IMR-90 (cell line): ENCODE data around the gene DCDC1. TPM values are rescaled to one million over a fixed set of nuclear protein-coding genes. Genes with fewer than 3 reads are reported as not detected.

Source experiments
- ATAC-seq: fragments of 200-7000 bp; cut with Tn5 transposase; 2 replicates; pipeline ENCODE4 v1.9.1; 2020; ENCODE audit warnings: low read depth, mild to moderate bottlenecking, moderate library complexity
- BruUV-seq: library from RNA; stranded (reverse); fragments of 400-500 nt; replicated peaks from 2 replicates; lab custom pipeline; 2021; lab: Mats Ljungman, UMichigan
- CTCF ChIA-PET: fragments of 300-600 bp; formaldehyde crosslinking; extraction: SDS; loops from one replicate; lab custom pipeline; 2021; ENCODE audit warnings: antibody characterized with exemption; lab: Yijun Ruan, JAX
- POLR2A ChIA-PET: fragments of 300-600 bp; sonication (Branson Sonifier 250); formaldehyde crosslinking; loops from one replicate; lab custom pipeline; 2022; ENCODE audit warnings: antibody characterized with exemption; ENCODE audit not compliant: unreplicated experiment; lab: Charles Lee
- DNase-seq: peaks from one replicate; pipeline ENCODE4 v3.0.0; 2013
- H2AFZ ChIP-seq: replicated peaks from 2 replicates; pipeline ENCODE3; 2013; ENCODE audit warnings: low read length, mild to moderate bottlenecking; ENCODE audit not compliant: poor library complexity
- H2AK5ac ChIP-seq: 2 replicates; pipeline ENCODE4 v1.6.1; 2013; ENCODE audit warnings: low read depth, low read length, inconsistent platforms
- H2AK9ac ChIP-seq: replicated peaks from 2 replicates; pipeline ENCODE3; 2013; ENCODE audit warnings: mild to moderate bottlenecking, low read depth, low read length, moderate library complexity; ENCODE audit not compliant: poor library complexity
- H2BK120ac ChIP-seq: 2 replicates; pipeline ENCODE4 v1.6.1; 2013; ENCODE audit warnings: low read depth, low read length, inconsistent platforms
- H2BK15ac ChIP-seq: 3 replicates; pipeline ENCODE4 v1.6.1; 2013; ENCODE audit warnings: low read depth, low read length, inconsistent platforms
- H2BK20ac ChIP-seq: 2 replicates; pipeline ENCODE4 v1.6.1; 2013; ENCODE audit warnings: low read depth, mild to moderate bottlenecking, inconsistent platforms, low read length, moderate library complexity
- H2BK5ac ChIP-seq: 2 replicates; pipeline ENCODE4 v1.6.1; 2013; ENCODE audit warnings: mild to moderate bottlenecking, low read depth, low read length, inconsistent platforms; ENCODE audit not compliant: poor library complexity, severe bottlenecking
- H3K14ac ChIP-seq: replicated peaks from 2 replicates; pipeline ENCODE4 v1.6.1; 2013; ENCODE audit warnings: low read depth, low read length, inconsistent platforms
- H3K18ac ChIP-seq: 2 replicates; pipeline ENCODE4 v1.6.1; 2013; ENCODE audit warnings: low read depth, low read length, control low read depth
- H3K23ac ChIP-seq: 2 replicates; pipeline ENCODE4 v1.6.1; 2013; ENCODE audit warnings: low read depth, low read length, inconsistent platforms
- H3K27ac ChIP-seq: 2 replicates; pipeline ENCODE4 v1.5.1; 2013; ENCODE audit warnings: mild to moderate bottlenecking, control low read depth, low read length; ENCODE audit not compliant: insufficient read depth
- H3K27me3 ChIP-seq: 2 replicates; pipeline ENCODE4 v1.6.1; 2013; ENCODE audit warnings: low read length; ENCODE audit not compliant: control insufficient read depth, insufficient read depth
- H3K36me3 ChIP-seq: 2 replicates; pipeline ENCODE4 v1.6.1; 2013; ENCODE audit warnings: low read length, mixed read lengths; ENCODE audit not compliant: control insufficient read depth, insufficient read depth
- H3K4ac ChIP-seq: 2 replicates; pipeline ENCODE4 v1.6.1; 2013; ENCODE audit warnings: low read depth, low read length, inconsistent platforms
- H3K4me1 ChIP-seq: 2 replicates; pipeline ENCODE4 v1.6.1; 2013; ENCODE audit warnings: low read length, mixed read lengths; ENCODE audit not compliant: control insufficient read depth, insufficient read depth
- H3K4me2 ChIP-seq: 2 replicates; pipeline ENCODE4 v1.6.1; 2013; ENCODE audit warnings: low read depth, mild to moderate bottlenecking, control low read depth, low read length, moderate library complexity
- H3K4me3 ChIP-seq: 2 replicates; pipeline ENCODE4 v1.5.1; 2013; ENCODE audit warnings: low read depth, mild to moderate bottlenecking, control low read depth, low read length, moderate library complexity; ENCODE audit not compliant: insufficient read depth
- H3K56ac ChIP-seq: 2 replicates; pipeline ENCODE4 v1.6.1; 2013; ENCODE audit warnings: low read length, inconsistent platforms; ENCODE audit not compliant: insufficient read depth; ENCODE audit errors: extremely low read depth
- H3K79me1 ChIP-seq, 2 experiments: 2 replicates each; pipeline ENCODE4 v1.6.1; 2013; ENCODE audit warnings: low read length in 2 of 2, inconsistent platforms in 1 of 2, low read depth in 1 of 2
- H3K9ac ChIP-seq: 2 replicates; pipeline ENCODE4 v1.6.1; 2013; ENCODE audit warnings: low read depth, low read length, control low read depth
- H3K9me1 ChIP-seq: 2 replicates; pipeline ENCODE4 v1.6.1; 2013; ENCODE audit warnings: low read length, inconsistent platforms; ENCODE audit not compliant: insufficient read depth
- H3K9me3 ChIP-seq: 2 replicates; pipeline ENCODE4 v1.6.1; 2013; ENCODE audit warnings: low read length; ENCODE audit not compliant: control insufficient read depth, insufficient read depth
- H4K20me1 ChIP-seq: 2 replicates; pipeline ENCODE4 v1.6.1; 2013; ENCODE audit warnings: low read length, inconsistent platforms; ENCODE audit not compliant: insufficient read depth
- H4K5ac ChIP-seq: 2 replicates; pipeline ENCODE4 v1.6.1; 2013; ENCODE audit warnings: mild to moderate bottlenecking, low read depth, low read length, control low read depth
- H4K8ac ChIP-seq, 2 experiments: 2 replicates each; pipeline ENCODE4 v1.6.1; 2013; ENCODE audit warnings: low read depth in 2 of 2, low read length in 2 of 2, control low read depth in 1 of 2, inconsistent platforms in 1 of 2
- H4K91ac ChIP-seq: 2 replicates; pipeline ENCODE4 v1.6.1; 2013; ENCODE audit warnings: low read depth, low read length, inconsistent platforms; ENCODE audit not compliant: insufficient read depth
- CEBPB ChIP-seq: IDR thresholded peaks from 2 replicates; pipeline ENCODE4 v1.6.1; 2012; ENCODE audit warnings: low read depth, low read length, improper control_type of control experiment
- POLR2A ChIP-seq: IDR thresholded peaks from 2 replicates; pipeline ENCODE4 v1.6.1; 2012; ENCODE audit warnings: mild to moderate bottlenecking, low read depth, low read length
- dilution Hi-C: fragments of 300-500 bp; cut with HindIII; formaldehyde crosslinking; loops from one replicate; pipeline ENCODE4 v1.14.3; 2018; ENCODE audit warnings: low sequenced_read_pairs; ENCODE audit not compliant: unreplicated experiment
- in situ Hi-C: fragments of 300-500 bp; cut with MboI; formaldehyde crosslinking; loops from 3 replicates; pipeline ENCODE4 v1.14.3; 2019; ENCODE audit warnings: low sequenced_read_pairs, inconsistent platforms, mixed read lengths
- intact Hi-C: fragments of 100-400 bp; cut with micrococcal nuclease; formaldehyde crosslinking; loops from 2 replicates; pipeline ENCODE4 v1.10.0; 2022
- polyA plus RNA-seq, 3 experiments: library from polyadenylated mRNA; depleted of rRNA; stranded (reverse); fragments of >200 nt; gene quantifications; 2 replicates each; pipeline ENCODE4 v1.2.3, GENCODE V29; 2012; ENCODE audit warnings: low replicate concordance in 1 of 3
- total RNA-seq: library from RNA; depleted of rRNA; stranded (reverse); fragments of >200 nt; gene quantifications from 2 replicates; pipeline ENCODE4 v1.2.3, GENCODE V29; 2012

The DCDC1 gene
- total and polyA plus RNA-seq, 2 of the 4 experiments (the other 2 are of a cell fraction) = not detected

DNA sequence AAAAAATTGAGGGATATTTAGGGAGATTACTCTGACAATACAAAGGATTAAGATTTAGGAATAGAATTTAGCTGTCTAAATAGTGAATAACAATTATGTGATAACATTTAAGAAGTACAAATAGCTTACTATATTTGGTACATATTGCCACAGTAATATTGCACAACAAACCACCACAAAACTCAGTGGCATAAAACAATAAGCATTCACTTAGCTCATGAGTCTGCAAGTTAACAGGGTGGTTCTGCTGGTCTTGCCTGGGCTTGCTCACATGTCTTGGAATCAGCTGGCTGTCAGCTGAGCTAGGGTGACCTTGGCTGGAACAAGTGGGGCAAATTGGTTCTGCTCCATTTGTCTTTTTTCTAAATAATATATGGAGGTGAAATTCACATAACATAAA lies 115.1 kb downstream of the DCDC1 start:
- no peaks in the 10 kb centered on the region for H4K20me1 ChIP-seq
- no peak overlapping the region for H3K9ac ChIP-seq
- H4K8ac ChIP-seq = no peak overlapping the region
- CTCF ChIA-PET = interaction anchor here (0.9 to 1.1 kb wide), 3 partner anchors 11 to 39 kb away, joined by 3 to 4 read pairs (median 3); no protein-coding TSS in a partner anchor
- H3K56ac ChIP-seq = no peak overlapping the region
- no peak for ATAC-seq
- BruUV-seq = no TSS peak
- no peak overlapping the region for H3K4ac ChIP-seq
- TF ChIP-seq CEBPB (peak; percentile 56), POLR2A (no peak)
- H3K4me2 ChIP-seq = no peak overlapping the region
- H4K5ac ChIP-seq = no peak overlapping the region
- H2AK9ac ChIP-seq = no peak overlapping the region
- no peak overlapping the region for H2BK120ac ChIP-seq
- H3K27ac ChIP-seq = no peak overlapping the region
- no peak overlapping the region for H2BK15ac ChIP-seq
- in situ Hi-C loops = no loop called here
- no peaks in the 10 kb centered on the region for H3K4me1 ChIP-seq
- H3K4me3 ChIP-seq = no peak overlapping the region
- H2AK5ac ChIP-seq = no peak overlapping the region
- POLR2A ChIA-PET = no interaction called here
- H3K79me1 ChIP-seq = no peaks in the 10 kb centered on the region
- intact Hi-C loops = no loop called here
- no peak overlapping the region for H3K14ac ChIP-seq
- H4K91ac ChIP-seq = no peak overlapping the region
- no peaks in the 10 kb centered on the region for H3K9me3 ChIP-seq
- no peaks in the 10 kb centered on the region for H3K36me3 ChIP-seq
- DNase-seq = no peak
- dilution Hi-C loops = no loop called here
- no peaks in the 10 kb centered on the region for H3K9me1 ChIP-seq
- no peak overlapping the region for H3K23ac ChIP-seq
- no peak overlapping the region for H2BK5ac ChIP-seq
- H2AFZ ChIP-seq = no peak overlapping the region
- no peak overlapping the region for H2BK20ac ChIP-seq
- no peak overlapping the region for H3K18ac ChIP-seq
- no peaks in the 10 kb centered on the region for H3K27me3 ChIP-seq
